K562 (cell line): Measurements from ENCODE around the gene HEXIM2. TPM values are rescaled to one million over a fixed set of nuclear protein-coding genes. Genes with fewer than 3 reads are reported as not detected.

Source experiments
- BCOR ChIP-seq: fragments of 450-650 bp; IDR thresholded peaks from 2 replicates; pipeline ENCODE4 v1.6.1; 2016
- ESRRA ChIP-seq: fragments of 450-650 bp; IDR thresholded peaks from 2 replicates; pipeline ENCODE4 v1.6.1; 2014; ENCODE audit warnings: low read depth, mild to moderate bottlenecking, moderate library complexity, borderline replicate concordance
- GABPB1 ChIP-seq: sonication (generic); formaldehyde crosslinking; IDR thresholded peaks from 2 replicates; pipeline ENCODE4 v1.8.0; 2022; ENCODE audit warnings: mild to moderate bottlenecking, missing genetic modification reagents
- HSF4 ChIP-seq: fragments of 250-450 bp; sonication (Bioruptor Pico); IDR thresholded peaks from 2 replicates; pipeline ENCODE4 v2.1.2; 2022; ENCODE audit warnings: mild to moderate bottlenecking, moderate library complexity, borderline replicate concordance
- IRF9 ChIP-seq: fragments of 450-650 bp; IDR thresholded peaks from 2 replicates; pipeline ENCODE4 v1.6.1; 2016; ENCODE audit warnings: missing biosample characterization, missing genetic modification characterization
- KAT7 ChIP-seq: sonication (generic); formaldehyde crosslinking; IDR thresholded peaks from 2 replicates; pipeline ENCODE4 v1.8.0; 2022; ENCODE audit warnings: missing genetic modification reagents, mild to moderate bottlenecking, borderline replicate concordance
- MCM3 ChIP-seq: fragments of 450-650 bp; IDR thresholded peaks from 2 replicates; pipeline ENCODE4 v1.6.1; 2016
- MYC ChIP-seq, 2 experiments: fragments of 250-450 bp in 1 of 2; sonication (Bioruptor Pico) in 1 of 2; IDR thresholded peaks; 2 replicates each; pipeline versions ENCODE4 v1.5.1 to v1.6.1; 2012 to 2021; ENCODE audit warnings: low read depth in 2 of 2, borderline replicate concordance in 1 of 2, improper control_type of control experiment in 1 of 2, low read length in 1 of 2, mild to moderate bottlenecking in 1 of 2, moderate library complexity in 1 of 2
- NONO ChIP-seq, 2 experiments: fragments of 200-400 bp in 1 of 2; fragments of 450-650 bp in 1 of 2; formaldehyde crosslinking in 1 of 2; IDR thresholded peaks; 2 replicates each; pipeline ENCODE4 v1.6.1; 2017; ENCODE audit warnings: low read depth in 2 of 2, mild to moderate bottlenecking in 2 of 2, moderate library complexity in 2 of 2, low read length in 1 of 2
- NRF1 ChIP-seq, 2 experiments: fragments of 450-650 bp; IDR thresholded peaks in 1 of 2; conservative IDR thresholded peaks in 1 of 2; 2 replicates each; pipeline ENCODE4 v1.6.1; 2014; ENCODE audit warnings: mild to moderate bottlenecking in 2 of 2
- ZBTB7A ChIP-seq: IDR thresholded peaks from 2 replicates; pipeline ENCODE4 v1.6.1; 2011; ENCODE audit warnings: low read depth, mild to moderate bottlenecking, low read length, moderate library complexity, borderline replicate concordance; ENCODE audit not compliant: control insufficient read depth
- ZNF274 ChIP-seq: IDR thresholded peaks from 2 replicates; pipeline ENCODE4 v1.6.1; 2011; ENCODE audit warnings: low read depth, mild to moderate bottlenecking, low read length, moderate library complexity, borderline replicate concordance
- ZNF408 ChIP-seq: fragments of 250-450 bp; sonication (Bioruptor Pico); IDR thresholded peaks from 2 replicates; pipeline ENCODE4 v1.4.0; 2020; ENCODE audit warnings: low read depth, mild to moderate bottlenecking, moderate library complexity
- ZNF518B ChIP-seq: fragments of 250-450 bp; sonication (Bioruptor Pico); IDR thresholded peaks from 2 replicates; pipeline ENCODE4 v1.5.0; 2021; ENCODE audit warnings: mild to moderate bottlenecking, moderate library complexity
- polyA plus RNA-seq, 8 experiments: library from polyadenylated mRNA; depleted of rRNA in 4 of 8; stranded (reverse) in 5 of 8; unstranded in 3 of 8; fragments of >200 nt; fragmentation: Nextera tagmentation in 2 of 8; fragmentation: Illumina TruSeq in 1 of 8; extraction: Ambion mirVana in 2 of 8; extraction: Trizol in 1 of 8; gene quantifications; 2 replicates each; pipeline versions ENCODE4 v1.2.1 to v1.2.3, GENCODE V29; 2011 to 2014; ENCODE audit warnings: inconsistent platforms in 1 of 8, missing spikeins in 1 of 8
- total RNA-seq, 7 experiments: library from RNA; depleted of rRNA in 6 of 7; stranded (reverse); fragments of >200 nt in 6 of 7; fragmentation: Illumina TruSeq in 2 of 7; extraction: Trizol in 2 of 7; gene quantifications; 2 replicates each; pipeline versions ENCODE4 v1.2.1 to v1.2.3, GENCODE V29; 2011 to 2021; ENCODE audit warnings: low replicate concordance in 1 of 7
- TF ChIP-seq, protein P1 (sequence below): sonication (generic); formaldehyde crosslinking; IDR thresholded peaks from 2 replicates; pipeline ENCODE4 v1.8.0; 2022; ENCODE audit warnings: missing genetic modification reagents, mild to moderate bottlenecking, moderate library complexity, borderline replicate concordance
- TF ChIP-seq, protein P2 (sequence below): fragments of 250-450 bp; sonication (Bioruptor Pico); IDR thresholded peaks from 2 replicates; pipeline ENCODE4 v1.8.0; 2022; ENCODE audit warnings: moderate library complexity, mild to moderate bottlenecking, inconsistent platforms
- TF ChIP-seq, protein P3 (sequence below): sonication (generic); formaldehyde crosslinking; IDR thresholded peaks from 2 replicates; pipeline ENCODE4 v1.8.1; 2023; ENCODE audit warnings: mild to moderate bottlenecking, missing genetic modification reagents

Gene HEXIM2
- total and polyA plus RNA-seq, 9 of the 15 experiments (the other 6 are each of a cell fraction or from before 2014, with no cell fraction given), result 0.69 to 3.4 (median 1.1) TPM; not detected in 2

DNA sequence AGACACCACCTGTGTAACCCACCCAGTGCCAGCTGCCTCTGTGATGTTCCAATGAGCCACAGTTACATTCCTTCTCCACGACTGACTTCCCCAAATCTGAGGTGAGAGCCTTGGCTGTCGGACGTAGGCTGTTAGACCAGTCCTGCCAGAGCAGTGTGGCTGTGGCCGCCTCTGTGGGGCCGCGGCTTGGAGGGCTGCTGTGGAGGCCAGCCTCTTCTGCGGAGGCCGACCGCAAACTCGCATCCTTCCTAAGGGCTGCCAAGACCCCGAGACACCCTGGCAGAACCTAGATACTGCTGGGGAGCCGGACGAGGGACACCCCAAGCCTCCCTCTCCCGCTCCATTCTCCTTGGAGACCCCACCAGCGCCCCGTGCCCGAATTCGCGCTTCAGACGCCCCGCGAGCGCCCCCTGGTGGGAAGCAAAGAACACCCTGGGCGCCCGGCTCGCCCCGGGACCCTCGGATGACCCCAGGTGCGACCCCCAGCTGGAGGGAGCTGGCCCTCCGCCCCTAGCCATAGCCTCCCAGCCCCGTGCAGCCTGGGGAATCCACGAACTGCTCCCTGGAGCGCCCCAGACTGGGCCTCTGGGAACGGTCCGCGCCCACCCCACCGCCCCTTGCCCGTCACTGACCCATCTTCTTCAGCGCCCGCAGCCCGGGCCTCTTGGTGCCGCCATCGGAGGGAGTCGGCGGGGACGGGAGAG, 29.9 kb upstream of the HEXIM2 start (continued):
- TF ChIP-seq, protein P1, sequence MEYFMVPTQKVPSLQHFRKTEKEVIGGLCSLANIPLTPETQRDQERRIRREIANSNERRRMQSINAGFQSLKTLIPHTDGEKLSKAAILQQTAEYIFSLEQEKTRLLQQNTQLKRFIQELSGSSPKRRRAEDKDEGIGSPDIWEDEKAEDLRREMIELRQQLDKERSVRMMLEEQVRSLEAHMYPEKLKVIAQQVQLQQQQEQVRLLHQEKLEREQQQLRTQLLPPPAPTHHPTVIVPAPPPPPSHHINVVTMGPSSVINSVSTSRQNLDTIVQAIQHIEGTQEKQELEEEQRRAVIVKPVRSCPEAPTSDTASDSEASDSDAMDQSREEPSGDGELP (CRISPR knock-in tag), result 0 out of 2 replicates have a peak, but pooled peaks have one; percentile 26
- TF ChIP-seq KAT7 (CRISPR knock-in tag), result no peak
- no peak for TF ChIP-seq IRF9 (tag)
- 0 out of 4 replicates have a peak, but pooled peaks of 1 of the 2 experiments have one; percentile 26 for TF ChIP-seq NONO (IDR thresholded peaks at IDR 0.05; ENCODE audit: low read depth in 2 of 2, low read length in 1 of 2)
- no peak for TF ChIP-seq ZNF274
- TF ChIP-seq, protein P2, sequence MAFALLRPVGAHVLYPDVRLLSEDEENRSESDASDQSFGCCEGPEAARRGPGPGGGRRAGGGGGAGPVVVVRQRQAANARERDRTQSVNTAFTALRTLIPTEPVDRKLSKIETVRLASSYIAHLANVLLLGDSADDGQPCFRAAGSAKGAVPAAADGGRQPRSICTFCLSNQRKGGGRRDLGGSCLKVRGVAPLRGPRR (CRISPR knock-in tag), result no peak
- no peak for TF ChIP-seq HSF4 (CRISPR knock-in tag)
- TF ChIP-seq BCOR, result peak; percentile 51; the same call in 1 of the 2 replicates
- 0 out of 2 replicates have a peak, but pooled peaks have one; percentile 34 for TF ChIP-seq ESRRA
- TF ChIP-seq ZNF518B, result no peak
- TF ChIP-seq ZBTB7A, result peak; percentile 100
- no peak for TF ChIP-seq MCM3
- TF ChIP-seq NRF1 (conservative IDR thresholded peaks at IDR 0.05 in 1 of 2, IDR thresholded peaks at IDR 0.05 in 1 of 2), result no peak
- TF ChIP-seq ZNF408, result no peak
- no peak for TF ChIP-seq MYC (IDR thresholded peaks at IDR 0.05; ENCODE audit: low read depth, low read length)
- peak; percentile 66; the same call in 1 of the 2 replicates for TF ChIP-seq MYC (CRISPR knock-in tag; IDR thresholded peaks at IDR 0.05; ENCODE audit: borderline replicate concordance, low read depth)
- TF ChIP-seq, protein P3, sequence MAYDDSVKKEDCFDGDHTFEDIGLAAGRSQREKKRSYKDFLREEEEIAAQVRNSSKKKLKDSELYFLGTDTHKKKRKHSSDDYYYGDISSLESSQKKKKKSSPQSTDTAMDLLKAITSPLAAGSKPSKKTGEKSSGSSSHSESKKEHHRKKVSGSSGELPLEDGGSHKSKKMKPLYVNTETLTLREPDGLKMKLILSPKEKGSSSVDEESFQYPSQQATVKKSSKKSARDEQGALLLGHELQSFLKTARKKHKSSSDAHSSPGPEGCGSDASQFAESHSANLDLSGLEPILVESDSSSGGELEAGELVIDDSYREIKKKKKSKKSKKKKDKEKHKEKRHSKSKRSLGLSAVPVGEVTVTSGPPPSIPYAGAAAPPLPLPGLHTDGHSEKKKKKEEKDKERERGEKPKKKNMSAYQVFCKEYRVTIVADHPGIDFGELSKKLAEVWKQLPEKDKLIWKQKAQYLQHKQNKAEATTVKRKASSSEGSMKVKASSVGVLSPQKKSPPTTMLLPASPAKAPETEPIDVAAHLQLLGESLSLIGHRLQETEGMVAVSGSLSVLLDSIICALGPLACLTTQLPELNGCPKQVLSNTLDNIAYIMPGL (CRISPR knock-in tag), result peak; percentile 55; the same call in 1 of the 2 replicates
- TF ChIP-seq GABPB1 (CRISPR knock-in tag), result peak; percentile 38; the same call in 1 of the 2 replicates
